PC-3 (cell line): ENCODE results near the gene NPRL2.

Experiments
- CTCF ChIP-seq: fragments of 300-600 bp; sonication (generic); conservative IDR thresholded peaks from 2 replicates; pipeline ENCODE4 v1.5.1; 2017; ENCODE audit warnings: antibody characterized with exemption, low read depth, mild to moderate bottlenecking, low read length
- EZH2 ChIP-seq: fragments of 300-600 bp; sonication (generic); IDR thresholded peaks from one replicate; pipeline ENCODE4 v1.6.1; 2017; ENCODE audit warnings: antibody characterized with exemption, mild to moderate bottlenecking, low read length; ENCODE audit not compliant: unreplicated experiment
- EZH2phosphoT487 ChIP-seq: fragments of 300-600 bp; sonication (generic); IDR thresholded peaks from 2 replicates; pipeline ENCODE4 v1.6.1; 2018; ENCODE audit warnings: mild to moderate bottlenecking, antibody characterized with exemption, low read length, borderline replicate concordance

- TF ChIP-seq CTCF (no peak), EZH2phosphoT487 (no peak), EZH2 (no peak)
Measured at GRCh38 chr3:50300681-50301254, 49.8 kb downstream of the NPRL2 start.
